Activated CD8-positive, alpha-beta memory T cell treated with anti-CD3 and anti-CD28 coated beads, Interleukin-2, amount 50 U/mL, for 1 hour (primary cell): ENCODE results near the gene KLHL22.
"Not testable (repeated sequence)": the region's sequence is repeated elsewhere in the genome, so short reads cannot be mapped to it uniquely, and the experiment has no call there.

ENCODE experiments used
- DNase-seq: peaks from one replicate; pipeline ENCODE4 v3.0.0-alpha.2; 2020; ENCODE audit errors: extremely low read depth

Gene KLHL22

GRCh38 chr22:20504293-20504922 is 8.8 kb upstream of the KLHL22 start:
- not testable (repeated sequence) for DNase-seq

- DNase-seq = no peak
These were observed 8.2 kb upstream of the KLHL22 start for GRCh38 chr22:20503816-20504215.

- no peak for DNase-seq
These were observed 4.2 kb upstream of the KLHL22 start for GRCh38 chr22:20499769-20500168.

GRCh38 chr22:20498913-20499312 is 3.3 kb upstream of the KLHL22 start:
- no peak for DNase-seq

- DNase-seq = no peak
These were observed 1.8 kb upstream of the KLHL22 start for GRCh38 chr22:20497426-20497825.

GRCh38 chr22:20495861-20496681 is 476 bp upstream of the KLHL22 start:
- peak; percentile 71 for DNase-seq

GRCh38 chr22:20491346-20491745 is 4.2 kb downstream of the KLHL22 start:
- no peak for DNase-seq

GRCh38 chr22:20490941-20491307 is 4.7 kb downstream of the KLHL22 start:
- DNase-seq = no peak

- no peak for DNase-seq
These were observed 5.2 kb downstream of the KLHL22 start for GRCh38 chr22:20490183-20490940.

- DNase-seq = no peak
These were observed 6.6 kb downstream of the KLHL22 start for GRCh38 chr22:20488946-20489345.

GRCh38 chr22:20487715-20488114 is 7.9 kb downstream of the KLHL22 start:
- DNase-seq = no peak

- DNase-seq = no peak
These were observed 9.4 kb downstream of the KLHL22 start for GRCh38 chr22:20486229-20486628.

GRCh38 chr22:20484948-20485683 is 10.5 kb downstream of the KLHL22 start:
- no peak for DNase-seq

GRCh38 chr22:20483771-20484170 is 11.8 kb downstream of the KLHL22 start:
- no peak for DNase-seq

GRCh38 chr22:20483143-20483506 is 12.5 kb downstream of the KLHL22 start:
- not testable (repeated sequence) for DNase-seq

- DNase-seq = no peak
These were observed 15.9 kb downstream of the KLHL22 start for GRCh38 chr22:20479612-20480196.

GRCh38 chr22:20478059-20478458 is 17.5 kb downstream of the KLHL22 start:
- not testable (repeated sequence) for DNase-seq

- DNase-seq = not testable (repeated sequence)
These were observed 20.0 kb downstream of the KLHL22 start for GRCh38 chr22:20475569-20475968.

- no peak for DNase-seq
These were observed 20.5 kb downstream of the KLHL22 start for GRCh38 chr22:20475115-20475436.

GRCh38 chr22:20472629-20473442 is 22.8 kb downstream of the KLHL22 start:
- no peak for DNase-seq
